Activated CD4-positive, alpha-beta T cell treated with anti-CD3 and anti-CD28 coated beads for 4 hours (primary cell): Measurements from ENCODE around the gene OR1J1.

Source experiments
- DNase-seq, 2 donors: peaks; one replicate each; pipeline ENCODE4 v3.0.0-alpha.2; 2020

Gene OR1J1

GRCh38 chr9:122444041-122444733 lies 33.5 kb downstream of the OR1J1 start:
- DNase-seq = no peak

- DNase-seq = no peak
These were observed 35.2 kb downstream of the OR1J1 start for GRCh38 chr9:122442568-122442967.
